ENCODE measurements around the gene DUSP7.

The DUSP7 gene

GRCh38 chr3:52053307-52054304, 2.8 kb downstream of the DUSP7 start:
- no peak for DNase-seq (ENCODE audit: low spot score)
- TF ChIP-seq CTCF (IDR thresholded peaks at IDR 0.05): peak; percentile 19
- Histone ChIP-seq H3K4me3 (peak overlapping the region; percentile 84), H3K27ac (peak overlapping the region; percentile 88 to 98)

DNA sequence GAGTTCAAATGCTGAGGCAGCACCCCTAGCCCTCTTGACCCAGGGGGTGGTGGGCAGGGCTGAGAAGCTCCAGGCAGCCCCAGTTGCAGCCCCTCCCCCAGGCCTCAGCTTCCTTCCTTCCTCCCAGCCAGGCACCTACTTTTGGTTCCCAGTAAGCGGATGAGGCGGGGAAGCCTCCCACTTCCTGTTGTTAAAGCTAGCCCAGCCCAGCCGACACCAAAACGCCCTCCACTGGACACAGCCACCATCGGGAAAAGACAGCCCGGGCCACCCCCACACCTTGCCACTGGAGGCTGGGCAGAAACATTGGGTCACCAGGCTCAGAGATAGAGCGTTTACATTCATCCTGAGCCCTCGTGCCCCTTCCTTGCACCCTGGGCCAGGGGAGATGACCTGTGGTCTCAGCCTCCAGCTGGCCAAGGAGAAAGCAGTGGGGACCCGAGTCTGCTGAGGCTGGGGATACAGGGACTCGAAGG, 3.5 kb downstream of the DUSP7 start:
- TF ChIP-seq CTCF (IDR thresholded peaks at IDR 0.05): no peak
- Histone ChIP-seq H3K27ac (peak overlapping the region; percentile 88 to 98), H3K4me3 (peak overlapping the region; percentile 84)
- DNase-seq (ENCODE audit: low spot score): peak; percentile 92

DNA sequence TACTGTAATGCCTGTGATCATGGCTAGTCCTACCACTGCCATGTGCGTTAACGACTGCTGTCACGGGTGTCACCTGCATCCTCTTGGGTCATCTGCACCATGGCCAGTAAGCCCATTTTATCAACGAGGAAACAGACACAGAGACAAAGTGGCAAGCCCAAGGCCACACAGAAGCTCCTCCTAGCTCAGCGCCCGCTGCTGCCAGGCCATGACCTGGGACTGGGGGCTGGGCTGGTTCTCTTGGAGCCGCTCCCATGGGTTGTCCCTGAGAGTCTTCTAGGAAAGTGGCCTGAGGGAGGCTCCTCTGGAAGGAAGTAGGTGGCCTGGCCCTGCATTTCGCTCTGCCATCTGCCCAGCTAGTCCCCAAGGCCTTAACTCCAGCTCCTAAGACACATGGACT, 4.9 kb downstream of the DUSP7 start:
- Histone ChIP-seq H3K4me3 (no peak overlapping the region), H3K27ac (peak overlapping the region in 1 of 2 donors; percentile 98)
- DNase-seq (ENCODE audit: low spot score): no peak
- no peak for TF ChIP-seq CTCF (IDR thresholded peaks at IDR 0.05)

DNA sequence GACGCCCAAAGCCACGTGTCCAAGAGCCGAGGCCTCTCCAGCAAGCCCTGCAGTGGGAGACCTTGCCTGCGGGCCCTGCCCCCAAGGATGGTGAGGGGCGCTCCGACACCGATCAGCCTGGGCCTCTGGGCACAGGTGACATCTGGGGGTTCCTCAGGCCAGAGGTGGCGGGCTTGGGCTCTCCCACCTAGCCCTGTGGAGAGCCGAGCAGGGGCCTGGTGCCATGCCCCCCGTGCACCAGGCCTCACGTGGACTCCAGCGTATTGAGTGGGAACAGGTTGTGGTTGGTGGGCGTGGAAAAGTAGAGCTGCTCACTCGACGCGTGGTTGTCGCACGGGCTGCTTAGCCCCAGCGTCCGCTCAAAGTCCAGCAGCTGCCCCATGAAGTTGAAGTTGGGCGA, 5.8 kb downstream of the DUSP7 start:
- no peak overlapping the region for H3K27ac ChIP-seq
- no peak for TF ChIP-seq CTCF (IDR thresholded peaks at IDR 0.05)
- no peak for DNase-seq (ENCODE audit: low spot score)
- H3K4me3 ChIP-seq: no peak overlapping the region

DNA sequence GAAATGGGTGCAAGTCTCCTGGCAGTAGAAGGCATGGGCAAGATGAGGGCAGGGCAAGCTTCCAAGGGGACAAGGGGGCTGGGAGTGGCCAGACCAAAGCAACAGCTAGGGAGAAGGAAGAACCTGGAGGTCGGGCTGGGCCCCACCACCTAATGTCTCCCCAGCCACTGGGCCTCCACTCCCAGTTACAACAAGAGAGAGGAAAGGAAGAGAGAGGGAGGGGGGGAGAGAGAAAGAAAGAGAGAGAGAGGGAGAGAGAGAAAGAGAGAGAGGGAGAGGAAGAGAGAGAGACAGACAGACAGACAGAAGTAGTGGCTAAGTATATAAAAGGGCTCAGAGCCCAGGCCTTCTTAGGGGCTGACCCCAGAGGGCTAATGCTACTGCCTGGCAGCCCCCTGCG, 6.9 kb downstream of the DUSP7 start:
- Histone ChIP-seq H3K4me3 (no peak overlapping the region), H3K27ac (peak overlapping the region in 1 of 2 donors; percentile 21)
- TF ChIP-seq CTCF (IDR thresholded peaks at IDR 0.05): no peak
- no peak for DNase-seq (ENCODE audit: low spot score)

GRCh38 chr3:52047295-52047960, 8.9 kb downstream of the DUSP7 start:
- peak overlapping the region; percentile 5 for H3K4me3 ChIP-seq
- no peak for TF ChIP-seq CTCF (IDR thresholded peaks at IDR 0.05)
- peak overlapping the region; percentile 89 to 94 for H3K27ac ChIP-seq
- no peak for DNase-seq (ENCODE audit: low spot score)

All from coronary artery (tissue), 2 donors.